GM12865 (cell line): Measurements from ENCODE around the gene GAPDH.

Source experiments
- DNase-seq: peaks from one replicate; pipeline ENCODE4 v3.0.0; 2010; ENCODE audit warnings: low read depth
- H3K4me3 ChIP-seq: 2 replicates; pipeline ENCODE4 v1.5.1; 2011; ENCODE audit warnings: mild to moderate bottlenecking, low read depth, low read length, control low read depth
- CTCF ChIP-seq: IDR thresholded peaks from 2 replicates; pipeline ENCODE4 v1.5.1; 2011; ENCODE audit warnings: low read length, control low read depth, low read depth, inconsistent platforms; ENCODE audit not compliant: insufficient read depth; ENCODE audit errors: missing control alignments

GAPDH gene

GRCh38 chr12:6546016-6546415 lies 11.7 kb downstream of the GAPDH start:
- DNase-seq = no peak
- H3K4me3 ChIP-seq = no peak overlapping the region
- TF ChIP-seq CTCF = no peak

GRCh38 chr12:6547566-6547965 lies 13.2 kb downstream of the GAPDH start:
- H3K4me3 ChIP-seq = no peak overlapping the region
- TF ChIP-seq CTCF = no peak
- no peak for DNase-seq

GRCh38 chr12:6547987-6548386 lies 13.7 kb downstream of the GAPDH start:
- no peak overlapping the region for H3K4me3 ChIP-seq
- TF ChIP-seq CTCF = no peak
- DNase-seq = no peak

- DNase-seq = no peak
- no peak for TF ChIP-seq CTCF
- H3K4me3 ChIP-seq = no peak overlapping the region
Observed at GRCh38 chr12:6548556-6548955, 14.2 kb downstream of the GAPDH start.

- no peak for DNase-seq
- H3K4me3 ChIP-seq = no peak overlapping the region
- no peak for TF ChIP-seq CTCF
Observed at GRCh38 chr12:6548966-6549683, 14.8 kb downstream of the GAPDH start.

- TF ChIP-seq CTCF = no peak
- no peak for DNase-seq
Observed at GRCh38 chr12:6549684-6550151, 15.4 kb downstream of the GAPDH start.

More at GRCh38 chr12:6549684-6550151, 15.4 kb downstream of the GAPDH start:
- no peak overlapping the region for H3K4me3 ChIP-seq
